Skeletal muscle cell (primary cell): ENCODE results near the gene MMEL1.

Experiments used
- DNase-seq: peaks from one replicate; pipeline ENCODE4 v3.0.0-alpha.2; 2010; ENCODE audit warnings: low read depth
- H3K4me3 ChIP-seq: 2 replicates; pipeline ENCODE4 v1.5.1; 2011; ENCODE audit warnings: low read depth, mild to moderate bottlenecking, control low read depth, low read length, moderate library complexity

Gene MMEL1

DNA sequence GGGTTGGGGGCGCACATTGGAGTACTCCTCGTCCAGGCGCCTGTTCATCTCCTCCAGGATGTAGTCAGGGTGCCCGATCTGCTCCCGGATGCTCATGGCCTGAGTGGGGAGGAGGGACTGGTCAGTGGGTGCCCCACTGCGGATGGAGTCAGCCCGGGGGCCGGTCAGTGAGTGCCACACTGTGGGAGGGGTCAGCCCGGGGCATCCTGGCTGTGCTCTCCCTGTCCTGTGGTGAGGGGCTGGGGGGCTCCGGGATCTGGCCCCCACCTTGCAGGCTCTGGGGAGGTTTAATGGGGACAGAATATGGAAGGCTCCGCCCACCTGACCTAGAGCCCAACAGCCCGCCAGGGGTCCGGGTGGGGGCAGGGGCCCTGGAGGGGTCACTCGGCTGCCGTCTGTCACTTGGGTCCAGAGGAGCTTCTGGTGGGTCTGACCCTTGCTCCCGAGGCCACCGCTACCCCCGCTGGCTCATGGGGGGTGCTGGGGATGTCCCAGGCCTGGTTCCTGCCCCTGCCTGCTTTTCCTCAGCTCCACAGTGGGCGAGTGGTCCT, 37.5 kb downstream of the MMEL1 start:
- no peak for DNase-seq
- H3K4me3 ChIP-seq: no peak overlapping the region

- no peak for DNase-seq
- no peak overlapping the region for H3K4me3 ChIP-seq
These were observed 38.1 kb downstream of the MMEL1 start for GRCh38 chr1:2594641-2595131.

DNA sequence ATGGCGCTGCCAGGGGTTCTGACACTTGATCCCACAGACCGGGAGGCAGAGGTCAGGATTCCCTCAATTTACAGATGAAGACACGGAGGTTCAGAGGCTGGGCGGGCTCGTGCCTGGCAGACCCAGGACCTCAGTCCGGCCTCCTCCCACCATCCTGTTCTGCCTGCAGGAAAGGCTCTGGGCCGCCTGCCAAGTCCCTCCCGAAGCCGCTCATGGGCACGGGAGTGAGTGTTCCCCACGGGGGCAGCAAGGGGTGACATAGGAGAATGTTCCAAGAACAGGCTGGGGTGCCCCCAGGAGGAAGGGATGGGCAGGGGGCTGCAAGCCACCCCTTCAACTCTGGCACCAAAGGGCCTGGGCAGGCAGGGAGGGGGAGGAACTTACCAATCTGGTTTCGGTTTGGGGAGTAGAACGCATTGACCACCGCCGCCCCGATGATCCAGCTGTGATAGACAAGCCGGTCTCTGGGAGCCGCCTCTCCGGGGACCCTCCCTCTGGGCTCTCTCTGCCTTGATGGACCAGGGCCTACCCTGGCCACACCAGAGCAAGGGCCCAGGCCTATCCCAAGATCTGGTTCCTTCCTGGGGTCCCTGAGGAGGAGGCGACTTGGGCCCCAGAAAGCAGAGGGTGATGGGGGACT, 38.7 kb downstream of the MMEL1 start:
- DNase-seq: no peak
- H3K4me3 ChIP-seq: no peak overlapping the region

- no peak for DNase-seq
- no peak overlapping the region for H3K4me3 ChIP-seq
These were observed 39.5 kb downstream of the MMEL1 start for GRCh38 chr1:2593251-2593878.

- no peak overlapping the region for H3K4me3 ChIP-seq
- no peak for DNase-seq
These were observed 40.1 kb downstream of the MMEL1 start for GRCh38 chr1:2592672-2593071.

DNA sequence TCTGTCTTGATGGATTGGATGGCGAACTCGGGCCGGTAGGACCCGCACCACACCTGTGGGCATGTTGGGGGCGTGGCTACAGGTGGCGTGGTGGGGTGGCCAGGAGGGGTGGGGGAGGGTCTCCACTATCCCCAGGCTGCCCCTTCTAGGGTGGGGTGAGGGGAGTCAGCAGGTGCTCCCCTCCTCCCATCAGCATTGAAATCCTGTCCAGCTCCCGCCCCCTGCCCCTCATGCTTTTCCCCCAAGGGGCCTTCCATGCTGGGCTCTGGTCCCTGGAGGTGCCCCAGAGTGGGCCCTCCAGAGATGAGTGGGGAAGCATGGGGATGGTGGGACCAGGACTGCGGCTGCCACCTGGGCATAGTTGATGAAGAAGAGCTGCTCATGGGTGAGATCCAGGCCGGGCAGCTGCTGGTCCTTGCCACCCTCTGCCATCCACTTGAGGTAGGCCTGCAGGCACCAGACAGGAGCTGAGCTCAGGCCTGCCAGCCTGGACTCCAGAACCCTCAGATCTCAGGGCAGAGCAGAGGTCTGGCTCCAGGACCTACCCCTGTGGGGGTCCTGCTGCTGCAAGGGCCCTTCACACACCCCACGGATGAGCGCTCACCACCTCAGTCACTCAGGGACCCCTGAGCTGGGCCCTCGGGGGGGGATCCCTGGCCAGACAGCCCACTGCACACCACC, 41.1 kb downstream of the MMEL1 start:
- no peak for DNase-seq
- no peak overlapping the region for H3K4me3 ChIP-seq

DNA sequence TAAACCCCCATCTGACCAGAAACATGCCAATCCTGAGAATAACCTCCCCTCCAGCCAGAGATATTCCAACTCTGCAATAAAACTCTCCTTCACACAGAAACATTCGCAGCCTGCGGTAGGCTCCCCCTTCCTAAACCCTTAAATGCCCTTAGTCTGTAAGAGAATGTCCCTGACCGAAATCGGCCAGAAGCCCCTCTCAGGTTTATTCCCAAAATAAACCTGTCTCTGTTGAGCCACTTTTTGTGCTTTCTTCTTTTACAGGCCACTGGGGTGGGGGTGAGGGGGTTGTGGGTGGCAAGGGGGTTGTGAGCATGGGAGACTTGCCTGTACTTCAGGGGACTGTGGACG, 41.6 kb downstream of the MMEL1 start:
- H3K4me3 ChIP-seq: no peak overlapping the region
- DNase-seq: no peak

DNA sequence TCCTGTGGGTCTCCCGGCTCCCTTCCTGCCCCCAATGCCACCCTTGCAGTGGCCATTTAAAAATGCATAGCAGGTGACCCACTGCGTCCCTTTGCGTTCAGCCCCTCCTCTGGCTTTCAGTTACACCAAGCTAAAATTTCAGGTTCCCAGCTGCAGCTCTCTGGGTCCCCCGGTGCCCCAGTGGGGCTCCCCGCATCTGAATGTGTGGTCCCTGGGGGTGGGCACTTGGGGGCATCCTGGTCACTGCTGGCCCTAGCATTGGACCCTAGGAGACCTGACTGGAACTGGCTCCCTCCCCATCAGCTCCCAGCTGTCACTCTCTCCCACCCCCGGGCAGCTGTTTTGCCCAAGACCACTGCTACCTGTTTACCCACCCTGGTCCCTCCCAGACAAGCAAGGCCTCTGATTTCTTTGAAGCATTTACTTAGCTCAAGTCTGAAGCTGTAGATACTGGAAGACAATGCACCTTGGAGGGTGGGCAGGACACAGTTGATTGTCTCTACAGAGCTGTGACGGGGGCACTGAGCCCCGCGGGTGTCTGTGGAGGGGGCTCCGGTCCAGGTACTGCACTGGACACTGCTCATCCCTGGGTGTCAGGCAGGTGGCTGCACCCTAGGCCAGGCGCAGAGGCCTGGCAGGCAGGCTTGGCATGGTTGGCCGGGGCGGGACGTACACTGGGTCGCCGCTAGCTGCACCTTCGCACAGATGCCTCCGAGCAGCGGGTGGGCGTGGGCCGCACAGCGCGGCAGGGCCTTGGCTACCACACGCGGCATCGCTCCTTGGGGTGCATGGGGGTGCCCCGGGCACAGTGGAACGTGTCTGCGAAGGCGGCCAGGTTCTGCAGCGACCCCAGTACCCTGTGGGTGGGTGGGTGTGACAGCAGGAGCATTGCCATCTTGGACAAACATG, 42.3 kb downstream of the MMEL1 start:
- no peak overlapping the region for H3K4me3 ChIP-seq
- no peak for DNase-seq

- DNase-seq: no peak
These were observed 43.2 kb downstream of the MMEL1 start for GRCh38 chr1:2589431-2590232.

GRCh38 chr1:2588661-2589430, 44.0 kb downstream of the MMEL1 start:
- no peak overlapping the region for H3K4me3 ChIP-seq
- no peak for DNase-seq

More at GRCh38 chr1:2589431-2590232, 43.2 kb downstream of the MMEL1 start:
- no peak overlapping the region for H3K4me3 ChIP-seq

GRCh38 chr1:2587860-2588571, 44.8 kb downstream of the MMEL1 start:
- peak overlapping the region; percentile 77 for H3K4me3 ChIP-seq
- no peak for DNase-seq

GRCh38 chr1:2587071-2587859, 45.6 kb downstream of the MMEL1 start:
- DNase-seq: no peak
- H3K4me3 ChIP-seq: peak overlapping the region; percentile 77

- peak within 1 kb of the TSS; percentile 77 for H3K4me3 ChIP-seq
- peak; percentile 98 for DNase-seq
These were observed 46.4 kb downstream of the MMEL1 start, which contains the start of gene PRXL2B for GRCh38 chr1:2586154-2587070. Gene PRXL2B (plus strand): TSS chr1:2586777. CDS start chr1:2586886, 109 bp downstream.

DNA sequence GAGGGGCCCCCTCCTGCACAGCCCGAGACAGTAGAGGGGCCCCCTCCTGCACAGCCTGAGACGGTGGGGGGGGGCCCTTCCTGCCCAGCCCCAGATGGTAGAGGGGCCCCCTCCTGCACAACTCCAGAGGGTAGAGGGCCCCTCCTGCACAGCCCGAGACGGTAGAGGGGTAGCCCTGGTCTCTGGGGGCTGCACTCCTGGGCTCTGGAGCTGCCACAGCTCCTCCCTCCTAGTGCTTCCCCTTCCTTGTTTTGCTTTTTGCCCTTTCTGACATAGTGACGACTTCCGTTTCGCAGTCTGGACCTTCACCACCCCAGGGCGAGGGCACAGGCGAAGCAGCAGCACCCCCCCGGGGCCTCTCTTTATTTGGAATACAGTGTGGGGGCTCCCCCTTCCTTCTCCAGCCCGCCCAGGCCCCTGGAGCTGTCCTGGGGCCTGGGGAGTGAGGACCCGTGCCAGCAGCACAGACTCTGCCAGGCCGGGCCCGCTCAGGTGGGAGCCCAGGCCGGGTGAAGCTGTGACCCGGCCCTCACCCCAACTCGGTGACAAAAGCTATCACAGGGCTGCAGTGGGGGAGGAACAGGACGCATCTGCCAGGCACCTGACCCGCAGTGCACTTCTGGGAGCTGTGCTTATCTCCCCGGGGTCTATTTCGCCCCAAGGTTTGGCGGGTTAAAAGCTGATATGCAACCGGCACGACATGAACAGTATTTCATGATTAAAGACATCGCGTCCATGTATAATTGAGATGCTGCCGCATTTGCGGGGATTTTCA, 47.3 kb downstream of the MMEL1 start:
- DNase-seq: no peak
- H3K4me3 ChIP-seq: peak overlapping the region; percentile 77
